ENCODE results near the gene TRIM68.

The TRIM68 gene

GRCh38 chr11:4607781-4608666, at the start of gene TRIM68:
Gene TRIM68 (minus strand): TSS chr11:4608231. CDS start chr11:4605504, 2,727 bp downstream.
- peak within 1 kb of the TSS; percentile 72 for H3K4me3 ChIP-seq (ENCODE audit: low read depth, low read length)

- no peak overlapping the region for H3K4me3 ChIP-seq (ENCODE audit: low read depth, low read length)
Measured at GRCh38 chr11:4654635-4655369, 46.8 kb upstream of the TRIM68 start.

- H3K4me3 ChIP-seq (ENCODE audit: low read depth, low read length): no peak overlapping the region
Measured at GRCh38 chr11:4647766-4648165, 39.7 kb upstream of the TRIM68 start.

- no peak overlapping the region for H3K4me3 ChIP-seq (ENCODE audit: low read depth, low read length)
Measured at GRCh38 chr11:4645974-4646373, 37.9 kb upstream of the TRIM68 start.

- H3K4me3 ChIP-seq (ENCODE audit: low read depth, low read length): no peak overlapping the region
Measured at GRCh38 chr11:4644233-4644632, 36.2 kb upstream of the TRIM68 start.

- H3K4me3 ChIP-seq (ENCODE audit: low read depth, low read length): no peak within 1 kb of the TSS
Measured at GRCh38 chr11:4643682-4644081, 35.7 kb upstream of the TRIM68 start, which contains the start of gene OR51E1. Gene OR51E1 (plus strand): TSS chr11:4643982. CDS start chr11:4652527, 8,545 bp downstream.

GRCh38 chr11:4643076-4643475, 35.0 kb upstream of the TRIM68 start:
- no peak overlapping the region for H3K4me3 ChIP-seq (ENCODE audit: low read depth, low read length)

- no peak overlapping the region for H3K4me3 ChIP-seq (ENCODE audit: low read depth, low read length)
Measured at GRCh38 chr11:4642043-4642442, 34.0 kb upstream of the TRIM68 start.

- no peak overlapping the region for H3K4me3 ChIP-seq (ENCODE audit: low read depth, low read length)
Measured at GRCh38 chr11:4641501-4641900, 33.5 kb upstream of the TRIM68 start.

GRCh38 chr11:4639931-4640330, 31.9 kb upstream of the TRIM68 start:
- no peak overlapping the region for H3K4me3 ChIP-seq (ENCODE audit: low read depth, low read length)

GRCh38 chr11:4637662-4638047, 29.6 kb upstream of the TRIM68 start:
- no peak overlapping the region for H3K4me3 ChIP-seq (ENCODE audit: low read depth, low read length)

- no peak within 1 kb of the TSS for H3K4me3 ChIP-seq (ENCODE audit: low read depth, low read length)
Measured at GRCh38 chr11:4636962-4637661, 29.1 kb upstream of the TRIM68 start, which contains the start of gene OR51D1. Gene OR51D1 (plus strand): TSS chr11:4637477. CDS start chr11:4639791, 2,314 bp downstream.

GRCh38 chr11:4636136-4636535, 28.1 kb upstream of the TRIM68 start:
- H3K4me3 ChIP-seq (ENCODE audit: low read depth, low read length): no peak overlapping the region

GRCh38 chr11:4626207-4627099, 18.4 kb upstream of the TRIM68 start:
- no peak overlapping the region for H3K4me3 ChIP-seq (ENCODE audit: low read depth, low read length)

GRCh38 chr11:4619514-4619913, 11.5 kb upstream of the TRIM68 start:
- no peak overlapping the region for H3K4me3 ChIP-seq (ENCODE audit: low read depth, low read length)

- H3K4me3 ChIP-seq (ENCODE audit: low read depth, low read length): no peak overlapping the region
Measured at GRCh38 chr11:4615856-4616444, 7.9 kb upstream of the TRIM68 start.

GRCh38 chr11:4611986-4612385, 4.0 kb upstream of the TRIM68 start:
- no peak overlapping the region for H3K4me3 ChIP-seq (ENCODE audit: low read depth, low read length)

- H3K4me3 ChIP-seq (ENCODE audit: low read depth, low read length): no peak overlapping the region
Measured at GRCh38 chr11:4610258-4610935, 2.4 kb upstream of the TRIM68 start.

GRCh38 chr11:4607096-4607495, 935 bp downstream of the TRIM68 start:
- peak overlapping the region; percentile 72 for H3K4me3 ChIP-seq (ENCODE audit: low read depth, low read length)

Measured in iPS-11a (cell line).